Prostate gland (tissue), 2 donors: ENCODE data around the gene ANKRD2. TPM values are rescaled to one million over a fixed set of nuclear protein-coding genes. Genes with fewer than 3 reads are reported as not detected.
"Not testable (repeated sequence)": the region's sequence is repeated elsewhere in the genome, so short reads cannot be mapped to it uniquely, and the experiment has no call there.

Source experiments
- DNase-seq: peaks from one replicate; pipeline ENCODE4 v3.0.0-alpha.2; 2019; ENCODE audit warnings: low spot score
- H3K27ac ChIP-seq, 2 donors: fragments of 200-600 bp; sonication (generic); 2 replicates each; pipeline ENCODE4 v1.5.1; 2017 to 2019
- H3K27me3 ChIP-seq: fragments of 200-600 bp; sonication (generic); replicated peaks from 2 replicates; pipeline ENCODE4 v1.5.1; 2019; ENCODE audit not compliant: insufficient read depth
- H3K36me3 ChIP-seq, 2 donors: fragments of 200-600 bp; sonication (generic); 1 replicate in 1 of 2; 2 replicates in 1 of 2; pipeline versions ENCODE4 v1.5.1 to v1.8.1; 2017 to 2019
- H3K4me1 ChIP-seq: fragments of 200-600 bp; sonication (generic); replicated peaks from 2 replicates; pipeline ENCODE4 v1.5.1; 2019
- H3K4me3 ChIP-seq, 2 donors: fragments of 200-600 bp; sonication (generic); 2 replicates each; pipeline ENCODE4 v1.5.1; 2017 to 2019
- H3K9me3 ChIP-seq: fragments of 200-600 bp; sonication (generic); 2 replicates; pipeline ENCODE4 v1.5.1; 2017
- CTCF ChIP-seq, 4 experiments: fragments of 200-600 bp in 2 of 4; fragments of 450-650 bp in 2 of 4; sonication (generic) in 2 of 4; IDR thresholded peaks; 1 replicate in 3 of 4; 2 replicates in 1 of 4; pipeline ENCODE4 v1.5.1; 2016 to 2019; ENCODE audit warnings: antibody characterized with exemption in 4 of 4, mild to moderate bottlenecking in 2 of 4, moderate library complexity in 2 of 4
- POLR2A ChIP-seq: fragments of 450-650 bp; IDR thresholded peaks from one replicate; pipeline ENCODE4 v1.6.1; 2016; ENCODE audit warnings: antibody characterized with exemption, mild to moderate bottlenecking
- POLR2AphosphoS5 ChIP-seq: sonication (generic); formaldehyde crosslinking; IDR thresholded peaks from one replicate; pipeline ENCODE4 v1.6.1; 2017; ENCODE audit warnings: antibody characterized with exemption
- WGBS: methylation state at CpG from one replicate; pipeline ENCODE4 v1.1.5; 2018; 5-methylcytosine and 5-hydroxymethylcytosine counted together
- intact Hi-C: fragments of 100-400 bp; cut with DNase I; formaldehyde crosslinking; loops from one replicate; pipeline ENCODE4 v1.14.2; 2022
- total RNA-seq, 2 donors: library from RNA; depleted of rRNA; stranded (reverse); fragments of >200 nt; gene quantifications; one replicate each; pipeline ENCODE4 v1.1.0, GENCODE V29; 2016

The ANKRD2 gene
- total RNA-seq, 2 donors from 2014 or later: 13.9 TPM; not detected in 1

GRCh38 chr10:97574374-97575126 lies 2.0 kb downstream of the ANKRD2 start:
- DNase-seq: peak; percentile 92
- H3K9me3 ChIP-seq: no peaks in the 10 kb centered on the region
- H3K27me3 ChIP-seq: no peaks in the 10 kb centered on the region
- TF ChIP-seq CTCF (IDR thresholded peaks at IDR 0.05) (no peak), POLR2AphosphoS5 (peak; percentile 92)
- no peaks in the 10 kb centered on the region for H3K36me3 ChIP-seq
- no peak overlapping the region for H3K4me3 ChIP-seq
- 33% methylated on average over 4 of the region's 4 CpGs for WGBS
- intact Hi-C loops: no loop called here
- H3K27ac ChIP-seq: peak overlapping the region; percentile 38 to 40
- no peaks in the 10 kb centered on the region for H3K4me1 ChIP-seq

GRCh38 chr10:97575127-97575668 lies 2.6 kb downstream of the ANKRD2 start:
- intact Hi-C loops: no loop called here
- 80% methylated on average over 6 of the region's 6 CpGs for WGBS
- Histone ChIP-seq H3K27ac (peak overlapping the region in 1 of 2 donors; percentile 40), H3K36me3 (no peaks in the 10 kb centered on the region), H3K4me1 (no peaks in the 10 kb centered on the region), H3K27me3 (no peaks in the 10 kb centered on the region), H3K4me3 (no peak overlapping the region), H3K9me3 (no peaks in the 10 kb centered on the region)
- DNase-seq: no peak
- TF ChIP-seq POLR2AphosphoS5: no peak
- no peak for TF ChIP-seq CTCF (IDR thresholded peaks at IDR 0.05)
- TF ChIP-seq POLR2A: no peak

- H3K27ac ChIP-seq, H3K4me1 ChIP-seq, H3K9me3 ChIP-seq, DNase-seq, H3K27me3 ChIP-seq, H3K4me3 ChIP-seq, intact Hi-C loops, H3K36me3 ChIP-seq: not testable (repeated sequence)
- WGBS: 37% methylated on average over 5 of the region's 5 CpGs
These were observed 3.9 kb downstream of the ANKRD2 start for GRCh38 chr10:97576487-97576886.

- Histone ChIP-seq H3K4me1 (no peaks in the 10 kb centered on the region), H3K9me3 (no peaks in the 10 kb centered on the region), H3K27me3 (no peaks in the 10 kb centered on the region), H3K27ac (no peak overlapping the region), H3K36me3 (no peaks in the 10 kb centered on the region), H3K4me3 (no peak overlapping the region)
- intact Hi-C loops: no loop called here
- TF ChIP-seq CTCF (IDR thresholded peaks at IDR 0.05) (no peak), POLR2A (no peak), POLR2AphosphoS5 (no peak)
- WGBS: 77% methylated on average over 9 of the region's 9 CpGs
- no peak for DNase-seq
These were observed 5.1 kb downstream of the ANKRD2 start for GRCh38 chr10:97577701-97578100.

- H3K4me3 ChIP-seq: no peak overlapping the region
- TF ChIP-seq POLR2AphosphoS5 (no peak), CTCF (IDR thresholded peaks at IDR 0.05) (no peak), POLR2A (no peak)
- H3K27me3 ChIP-seq: no peaks in the 10 kb centered on the region
- H3K9me3 ChIP-seq: no peaks in the 10 kb centered on the region
- DNase-seq: no peak
- H3K27ac ChIP-seq: no peak overlapping the region
- intact Hi-C loops: no loop called here
- no peaks in the 10 kb centered on the region for H3K4me1 ChIP-seq
- no peaks in the 10 kb centered on the region for H3K36me3 ChIP-seq
- 71% methylated on average over 38 of the region's 40 CpGs for WGBS
These were observed 5.7 kb downstream of the ANKRD2 start for GRCh38 chr10:97578171-97578844.
